Chondrocyte (in vitro differentiated cells): Measurements from ENCODE around the gene SOAT2. TPM values are rescaled to one million over a fixed set of nuclear protein-coding genes. Genes with fewer than 3 reads are reported as not detected.
A peak's percentile ranks its signal among the peaks of the same experiment; 100 is the strongest.

Experiments
- DNase-seq: peaks from one replicate; pipeline ENCODE4 v3.0.0; 2021; ENCODE audit warnings: mixed read lengths, low spot score
- H3K27ac Mint-ChIP-seq: one replicate; pipeline ENCODE4 v1.8.0; 2021; ENCODE audit warnings: mild to moderate bottlenecking, moderate library complexity, mixed read lengths; ENCODE audit not compliant: unreplicated experiment
- H3K27me3 Mint-ChIP-seq: 2 replicates; pipeline ENCODE4 v1.8.0; 2021; ENCODE audit warnings: low read depth, mixed read lengths
- H3K36me3 Mint-ChIP-seq: 2 replicates; pipeline ENCODE4 v1.8.0; 2021; ENCODE audit warnings: low read depth, mixed read lengths
- H3K4me1 Mint-ChIP-seq: 2 replicates; pipeline ENCODE4 v1.8.0; 2021; ENCODE audit warnings: low read depth, mild to moderate bottlenecking, mixed read lengths
- H3K4me3 Mint-ChIP-seq: one replicate; pipeline ENCODE4 v1.8.0; 2021; ENCODE audit warnings: mild to moderate bottlenecking, moderate library complexity, mixed read lengths; ENCODE audit not compliant: unreplicated experiment
- H3K9me3 Mint-ChIP-seq: 2 replicates; pipeline ENCODE4 v1.8.0; 2021; ENCODE audit warnings: low read depth, mixed read lengths
- CTCF ChIP-seq: fragments of 200-600 bp; sonication (generic); IDR thresholded peaks from 2 replicates; pipeline ENCODE4 v1.5.0; 2021; ENCODE audit warnings: antibody characterized with exemption, mild to moderate bottlenecking, moderate library complexity
- microRNA-seq: library from miRNA; unstranded; fragments of <30 nt; microRNA quantifications from one replicate; pipeline ENCODE4 v1.2.0, GENCODE V29; 2020; ENCODE audit warnings: borderline number of aligned reads
- total RNA-seq: library from RNA; stranded (reverse); gene quantifications from 3 replicates; pipeline ENCODE4 v1.2.1, GENCODE V29; 2021

SOAT2 gene
- total RNA-seq, 1 donor from 2014 or later: not detected

GRCh38 chr12:53170876-53171724 is 67.8 kb downstream of the SOAT2 start:
- Mint-ChIP-seq H3K4me1 (peaks cover 15% of the 10 kb centered on the region), H3K9me3 (no peaks in the 10 kb centered on the region), H3K27me3 (no peaks in the 10 kb centered on the region), H3K27ac (no peak overlapping the region), H3K4me3 (no peak overlapping the region), H3K36me3 (peaks cover 16% of the 10 kb centered on the region)
- no peak for TF ChIP-seq CTCF
- peak; percentile 53 for DNase-seq

GRCh38 chr12:53171725-53172329 is 68.5 kb downstream of the SOAT2 start:
- H3K9me3 Mint-ChIP-seq: no peaks in the 10 kb centered on the region
- H3K27me3 Mint-ChIP-seq: no peaks in the 10 kb centered on the region
- no peak overlapping the region for H3K4me3 Mint-ChIP-seq
- peaks cover 15% of the 10 kb centered on the region for H3K4me1 Mint-ChIP-seq
- DNase-seq: peak; percentile 39
- no peak overlapping the region for H3K27ac Mint-ChIP-seq
- TF ChIP-seq CTCF: no peak
- peaks cover 16% of the 10 kb centered on the region for H3K36me3 Mint-ChIP-seq

GRCh38 chr12:53172352-53172751 is 69.1 kb downstream of the SOAT2 start:
- H3K4me1 Mint-ChIP-seq: peaks cover 15% of the 10 kb centered on the region
- no peak for TF ChIP-seq CTCF
- H3K27me3 Mint-ChIP-seq: no peaks in the 10 kb centered on the region
- H3K9me3 Mint-ChIP-seq: no peaks in the 10 kb centered on the region
- H3K27ac Mint-ChIP-seq: no peak overlapping the region
- peaks cover 14% of the 10 kb centered on the region for H3K36me3 Mint-ChIP-seq
- no peak overlapping the region for H3K4me3 Mint-ChIP-seq
- DNase-seq: peak; percentile 68

- peak; percentile 54 for DNase-seq
- no peak overlapping the region for H3K27ac Mint-ChIP-seq
Measured at GRCh38 chr12:53173085-53173715, 69.9 kb downstream of the SOAT2 start.

More at GRCh38 chr12:53173085-53173715, 69.9 kb downstream of the SOAT2 start:
- peaks cover 12% of the 10 kb centered on the region for H3K36me3 Mint-ChIP-seq
- H3K27me3 Mint-ChIP-seq: no peaks in the 10 kb centered on the region
- no peak overlapping the region for H3K4me3 Mint-ChIP-seq
- no peak for TF ChIP-seq CTCF
- no peaks in the 10 kb centered on the region for H3K9me3 Mint-ChIP-seq
- peaks cover 15% of the 10 kb centered on the region for H3K4me1 Mint-ChIP-seq

Small RNAs within 50 kb of the gene (microRNA-seq; reads per million reads assigned to microRNA genes)
- gene MIR6757: 3.9 reads per million

Other genes with a start within 250 kb of the SOAT2 start
- 11.3 to 15.7 TPM (median 13.0 TPM) in 3 replicates for gene KRT8, start 198.4 kb upstream of the SOAT2 start, total RNA-seq
- 44.7 to 173 TPM (median 172 TPM) in 3 replicates for gene KRT18, start 154.4 kb upstream of the SOAT2 start, total RNA-seq
- gene EIF4B, start 97.0 kb upstream of the SOAT2 start, total RNA-seq: 270 to 336 TPM (median 323 TPM) in 3 replicates
- 104 to 107 TPM (median 105 TPM) in 3 replicates for gene TNS2, start 53.4 kb upstream of the SOAT2 start, total RNA-seq
- gene SPRYD3, start 24.1 kb upstream of the SOAT2 start, total RNA-seq: 37.1 to 40.2 TPM (median 38.5 TPM) in 3 replicates
- 7.0 to 10.0 TPM (median 8.9 TPM) in 3 replicates for gene IGFBP6, start 5.8 kb upstream of the SOAT2 start, total RNA-seq
- 27.3 to 36.7 TPM (median 28.0 TPM) in 3 replicates for gene ZNF740, start 77.2 kb downstream of the SOAT2 start, total RNA-seq
- 24.3 to 34.6 TPM (median 27.1 TPM) in 3 replicates for gene CSAD, start 77.4 kb downstream of the SOAT2 start, total RNA-seq
- 0.37 to 0.46 TPM in 2 of 3 replicates, not detected in the other for gene ITGB7, start 103.8 kb downstream of the SOAT2 start, total RNA-seq
- gene RARG, start 128.7 kb downstream of the SOAT2 start, total RNA-seq: 19.4 to 30.0 TPM (median 21.7 TPM) in 3 replicates
- gene ESPL1, start 164.8 kb downstream of the SOAT2 start, total RNA-seq: 4.0 to 5.5 TPM (median 4.8 TPM) in 3 replicates
- gene PFDN5, start 192.1 kb downstream of the SOAT2 start, total RNA-seq: 266 to 309 TPM (median 274 TPM) in 3 replicates
- 44.1 to 47.0 TPM (median 47.0 TPM) in 3 replicates for gene MYG1, start 196.2 kb downstream of the SOAT2 start, total RNA-seq
- 48.6 to 71.1 TPM (median 52.8 TPM) in 3 replicates for gene AAAS, start 218.1 kb downstream of the SOAT2 start, total RNA-seq
- gene SP7, start 232.9 kb downstream of the SOAT2 start, total RNA-seq: not detected in 3 replicates